ENCODE results near the gene CST9. TPM values are rescaled to one million over a fixed set of nuclear protein-coding genes. Genes with fewer than 3 reads are reported as not detected.

The CST9 gene
- total RNA-seq, 4 donors from 2014 or later, result 0.44 TPM; not detected in 3

DNA sequence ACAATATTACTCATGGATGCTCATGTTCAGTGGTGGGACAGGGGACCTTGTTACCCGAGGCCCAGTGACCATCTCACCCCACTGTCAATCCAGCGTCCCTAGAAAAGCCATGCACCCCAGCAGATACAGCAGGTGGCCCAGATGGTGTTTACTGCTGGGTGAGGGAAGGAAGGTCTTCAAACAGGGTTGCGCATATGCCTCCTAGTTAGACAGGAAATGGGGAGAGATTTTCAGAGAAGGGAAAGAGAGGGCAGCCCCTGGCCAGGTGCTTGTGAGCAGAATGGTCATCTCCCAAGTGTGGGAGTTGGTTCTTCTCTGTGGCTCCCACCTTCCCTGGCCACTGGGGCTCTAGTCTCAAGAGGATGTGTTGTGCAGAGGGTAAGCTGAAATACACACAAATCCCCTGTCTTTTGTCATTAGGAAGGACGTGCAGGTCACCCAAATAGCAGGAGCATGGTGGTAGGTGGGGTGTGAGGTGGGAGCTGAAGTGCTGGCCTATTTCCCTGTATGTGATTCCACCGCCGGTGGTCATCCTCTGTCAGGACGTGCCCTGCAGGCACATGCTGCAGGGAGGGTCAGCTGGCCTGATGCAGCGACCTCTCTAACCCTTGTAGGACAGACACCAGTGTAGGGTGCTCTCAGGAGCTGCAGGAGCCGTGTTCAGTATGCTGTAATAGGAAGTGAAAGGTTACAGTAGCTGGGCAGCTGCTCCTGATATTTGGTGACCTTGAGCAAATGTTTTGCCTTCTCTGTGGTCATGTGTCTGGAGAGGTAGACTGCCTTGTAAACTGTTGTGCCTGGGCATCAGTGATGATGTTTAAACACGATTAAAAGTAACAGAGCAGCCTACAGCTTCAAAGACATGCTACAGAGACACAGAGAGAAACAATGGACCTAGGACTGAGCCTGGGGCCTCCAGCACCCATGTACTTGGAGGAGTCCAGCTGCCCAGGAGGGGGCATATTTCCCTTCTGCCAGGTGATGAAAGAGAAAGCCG is 35.3 kb upstream of the CST9 start:
- Histone ChIP-seq H3K27ac (no peak overlapping the region), H3K36me3 (no peaks in the 10 kb centered on the region), H3K4me3 (no peak overlapping the region), H3K4me1 (peaks cover 0 to 39% (median 0%) of the 10 kb centered on the region in 4 donors), H3K27me3 (no peaks in the 10 kb centered on the region), H3K9me3 (no peaks in the 10 kb centered on the region)
- TF ChIP-seq, protein P1, sequence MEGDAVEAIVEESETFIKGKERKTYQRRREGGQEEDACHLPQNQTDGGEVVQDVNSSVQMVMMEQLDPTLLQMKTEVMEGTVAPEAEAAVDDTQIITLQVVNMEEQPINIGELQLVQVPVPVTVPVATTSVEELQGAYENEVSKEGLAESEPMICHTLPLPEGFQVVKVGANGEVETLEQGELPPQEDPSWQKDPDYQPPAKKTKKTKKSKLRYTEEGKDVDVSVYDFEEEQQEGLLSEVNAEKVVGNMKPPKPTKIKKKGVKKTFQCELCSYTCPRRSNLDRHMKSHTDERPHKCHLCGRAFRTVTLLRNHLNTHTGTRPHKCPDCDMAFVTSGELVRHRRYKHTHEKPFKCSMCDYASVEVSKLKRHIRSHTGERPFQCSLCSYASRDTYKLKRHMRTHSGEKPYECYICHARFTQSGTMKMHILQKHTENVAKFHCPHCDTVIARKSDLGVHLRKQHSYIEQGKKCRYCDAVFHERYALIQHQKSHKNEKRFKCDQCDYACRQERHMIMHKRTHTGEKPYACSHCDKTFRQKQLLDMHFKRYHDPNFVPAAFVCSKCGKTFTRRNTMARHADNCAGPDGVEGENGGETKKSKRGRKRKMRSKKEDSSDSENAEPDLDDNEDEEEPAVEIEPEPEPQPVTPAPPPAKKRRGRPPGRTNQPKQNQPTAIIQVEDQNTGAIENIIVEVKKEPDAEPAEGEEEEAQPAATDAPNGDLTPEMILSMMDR (IDR thresholded peaks at IDR 0.05), result no peak
- TF ChIP-seq POLR2A (IDR thresholded peaks at IDR 0.05) (no peak), EP300 (IDR thresholded peaks at IDR 0.05) (no peak)
- DNase-seq (ENCODE audit: low spot score in 2 of 2), result no peak
- 75 to 77% methylated on average over 11 of the region's 11 CpGs for WGBS, 2 donors

GRCh38 chr20:23640018-23640601 is 34.4 kb upstream of the CST9 start:
- WGBS, 2 donors, result 80 to 82% methylated on average over 6 to 8 of the region's 8 CpGs
- Histone ChIP-seq H3K4me1 (peaks cover 0 to 48% (median 5%) of the 10 kb centered on the region in 4 donors), H3K27me3 (no peaks in the 10 kb centered on the region), H3K27ac (peak overlapping the region in 1 of 4 donors; percentile 17), H3K4me3 (no peak overlapping the region), H3K36me3 (peaks cover 0 to 3% (median 0%) of the 10 kb centered on the region in 3 donors), H3K9me3 (no peaks in the 10 kb centered on the region)
- DNase-seq (ENCODE audit: low spot score in 2 of 2), result no peak
- no peak for TF ChIP-seq EP300 (IDR thresholded peaks at IDR 0.05)
- no peak for TF ChIP-seq POLR2A (IDR thresholded peaks at IDR 0.05)
- TF ChIP-seq, protein P1 (IDR thresholded peaks at IDR 0.05), result no peak

GRCh38 chr20:23639490-23639958 is 33.8 kb upstream of the CST9 start:
- TF ChIP-seq, protein P1 (IDR thresholded peaks at IDR 0.05), result no peak
- TF ChIP-seq POLR2A (IDR thresholded peaks at IDR 0.05), result no peak
- no peak for TF ChIP-seq EP300 (IDR thresholded peaks at IDR 0.05)
- Histone ChIP-seq H3K27ac (peak overlapping the region in 1 of 4 donors; percentile 99), H3K36me3 (peaks cover 0 to 9% (median 0%) of the 10 kb centered on the region in 3 donors), H3K4me1 (peaks cover 0 to 54% (median 8%) of the 10 kb centered on the region in 4 donors), H3K27me3 (no peaks in the 10 kb centered on the region), H3K4me3 (no peak overlapping the region), H3K9me3 (no peaks in the 10 kb centered on the region)
- 76 to 88% methylated on average over 8 of the region's 8 CpGs for WGBS, 2 donors
- DNase-seq (ENCODE audit: low spot score in 2 of 2), result no peak

DNA sequence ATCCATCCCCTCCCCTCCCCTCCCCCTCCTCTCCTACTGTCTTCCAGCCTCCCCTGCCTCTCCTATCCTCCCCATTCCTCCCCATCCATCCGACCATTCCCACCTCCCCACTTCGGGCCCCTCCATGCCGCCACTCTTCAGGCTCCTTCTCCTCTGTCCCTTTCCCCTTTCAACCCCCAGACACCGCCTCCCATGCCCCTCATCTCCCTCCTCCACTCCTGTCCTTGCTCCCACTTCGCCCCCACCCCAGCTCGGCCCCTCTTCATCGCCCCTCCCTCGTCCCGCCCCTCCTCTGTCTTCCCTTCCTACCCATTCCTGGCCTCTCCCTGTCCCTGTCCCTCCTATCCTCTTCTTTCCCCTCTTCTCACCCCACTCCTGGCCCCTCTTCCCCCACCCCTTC is 32.6 kb upstream of the CST9 start:
- H3K27ac ChIP-seq, result peak overlapping the region in 3 of 4 donors; percentile 95 to 99 (median 99)
- no peaks in the 10 kb centered on the region for H3K27me3 ChIP-seq
- H3K4me3 ChIP-seq, result no peak overlapping the region
- H3K9me3 ChIP-seq, result no peaks in the 10 kb centered on the region
- WGBS, 2 donors, result 55 to 61% methylated on average over 8 to 9 of the region's 9 CpGs
- peaks cover 0 to 66% (median 9%) of the 10 kb centered on the region in 4 donors for H3K4me1 ChIP-seq
- TF ChIP-seq POLR2A (IDR thresholded peaks at IDR 0.05) (no peak), EP300 (IDR thresholded peaks at IDR 0.05) (no peak)
- TF ChIP-seq, protein P1 (IDR thresholded peaks at IDR 0.05), result no peak
- no peak for DNase-seq (ENCODE audit: low spot score in 2 of 2)
- peaks cover 0 to 21% (median 0%) of the 10 kb centered on the region in 3 donors for H3K36me3 ChIP-seq
